ENCODE measurements around the gene ELAVL2. TPM values are rescaled to one million over a fixed set of nuclear protein-coding genes. Genes with fewer than 3 reads are reported as not detected.

ELAVL2 gene
- total and polyA plus RNA-seq, 9 of the 15 experiments (the other 6 are each of a cell fraction or from before 2014, with no cell fraction given): not detected

GRCh38 chr9:23752859-23753258 lies 73.2 kb downstream of the ELAVL2 start:
- Histone ChIP-seq H3K27me3 (ENCODE audit: control insufficient read depth in 2 of 2, insufficient read depth in 2 of 2, low read length in 2 of 2) (no peaks in the 10 kb centered on the region), H3K9me1 (ENCODE audit: control insufficient read depth, insufficient read depth, low read length) (no peaks in the 10 kb centered on the region), H3K4me2 (ENCODE audit: insufficient read depth, low read length) (no peak overlapping the region), H3K4me3 (no peak overlapping the region), H4K20me1 (replicated peaks; ENCODE audit: control insufficient read depth, insufficient read depth, low read length) (no peaks in the 10 kb centered on the region), H2AFZ (ENCODE audit: low read depth, low read length) (no peak overlapping the region), H3K4me1 (replicated peaks in 1 of 2; ENCODE audit: control insufficient read depth in 2 of 2, insufficient read depth in 2 of 2, low read length in 2 of 2) (no peaks in the 10 kb centered on the region), H3K79me2 (ENCODE audit: control insufficient read depth, insufficient read depth, low read length) (no peaks in the 10 kb centered on the region), H3K36me3 (ENCODE audit: control insufficient read depth, insufficient read depth, low read length) (no peaks in the 10 kb centered on the region), H3K9ac (ENCODE audit: insufficient read depth in 1 of 2, low read depth in 2 of 2, low read length in 2 of 2) (no peak overlapping the region), H3K27ac (ENCODE audit: extremely low read depth, low read depth, low read length) (no peak overlapping the region), H3K9me3 (replicated peaks; ENCODE audit: control insufficient read depth, insufficient read depth, low read depth, low read length) (no peaks in the 10 kb centered on the region)
- TF ChIP-seq NCOR1 (IDR thresholded peaks at IDR 0.05) (no peak), POLR2H (tag; IDR thresholded peaks at IDR 0.05; ENCODE audit: low read depth) (no peak), THRAP3 (IDR thresholded peaks at IDR 0.05; ENCODE audit: borderline replicate concordance) (no peak), ZNF77 (CRISPR knock-in tag; IDR thresholded peaks at IDR 0.05) (no peak), POLR3G (IDR thresholded peaks at IDR 0.05; ENCODE audit: extremely low read depth, insufficient read length, insufficient replicate concordance) (no peak), ZNF717 (CRISPR knock-in tag; IDR thresholded peaks at IDR 0.05) (no peak), NCOA1 (IDR thresholded peaks at IDR 0.05; ENCODE audit: low read depth) (no peak), SMAD3 (CRISPR knock-in tag; conservative IDR thresholded peaks at IDR 0.05) (no peak), CHD4 (IDR thresholded peaks at IDR 0.05; ENCODE audit: insufficient read depth, insufficient replicate concordance, low read depth, low read length, poor library complexity, severe bottlenecking) (no peak), SRSF3 (IDR thresholded peaks at IDR 0.05; ENCODE audit: insufficient read depth, low read length) (no peak)
- TF ChIP-seq, protein P1, sequence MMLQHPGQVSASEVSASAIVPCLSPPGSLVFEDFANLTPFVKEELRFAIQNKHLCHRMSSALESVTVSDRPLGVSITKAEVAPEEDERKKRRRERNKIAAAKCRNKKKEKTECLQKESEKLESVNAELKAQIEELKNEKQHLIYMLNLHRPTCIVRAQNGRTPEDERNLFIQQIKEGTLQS (IDR thresholded peaks at IDR 0.05): no peak
- TF ChIP-seq, protein P1 (CRISPR knock-in tag; conservative IDR thresholded peaks at IDR 0.05): no peak
- TF ChIP-seq, protein P2, sequence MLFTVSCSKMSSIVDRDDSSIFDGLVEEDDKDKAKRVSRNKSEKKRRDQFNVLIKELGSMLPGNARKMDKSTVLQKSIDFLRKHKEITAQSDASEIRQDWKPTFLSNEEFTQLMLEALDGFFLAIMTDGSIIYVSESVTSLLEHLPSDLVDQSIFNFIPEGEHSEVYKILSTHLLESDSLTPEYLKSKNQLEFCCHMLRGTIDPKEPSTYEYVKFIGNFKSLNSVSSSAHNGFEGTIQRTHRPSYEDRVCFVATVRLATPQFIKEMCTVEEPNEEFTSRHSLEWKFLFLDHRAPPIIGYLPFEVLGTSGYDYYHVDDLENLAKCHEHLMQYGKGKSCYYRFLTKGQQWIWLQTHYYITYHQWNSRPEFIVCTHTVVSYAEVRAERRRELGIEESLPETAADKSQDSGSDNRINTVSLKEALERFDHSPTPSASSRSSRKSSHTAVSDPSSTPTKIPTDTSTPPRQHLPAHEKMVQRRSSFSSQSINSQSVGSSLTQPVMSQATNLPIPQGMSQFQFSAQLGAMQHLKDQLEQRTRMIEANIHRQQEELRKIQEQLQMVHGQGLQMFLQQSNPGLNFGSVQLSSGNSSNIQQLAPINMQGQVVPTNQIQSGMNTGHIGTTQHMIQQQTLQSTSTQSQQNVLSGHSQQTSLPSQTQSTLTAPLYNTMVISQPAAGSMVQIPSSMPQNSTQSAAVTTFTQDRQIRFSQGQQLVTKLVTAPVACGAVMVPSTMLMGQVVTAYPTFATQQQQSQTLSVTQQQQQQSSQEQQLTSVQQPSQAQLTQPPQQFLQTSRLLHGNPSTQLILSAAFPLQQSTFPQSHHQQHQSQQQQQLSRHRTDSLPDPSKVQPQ (CRISPR knock-in tag; IDR thresholded peaks at IDR 0.05; ENCODE audit: borderline replicate concordance): no peak
- TF ChIP-seq, protein P3, sequence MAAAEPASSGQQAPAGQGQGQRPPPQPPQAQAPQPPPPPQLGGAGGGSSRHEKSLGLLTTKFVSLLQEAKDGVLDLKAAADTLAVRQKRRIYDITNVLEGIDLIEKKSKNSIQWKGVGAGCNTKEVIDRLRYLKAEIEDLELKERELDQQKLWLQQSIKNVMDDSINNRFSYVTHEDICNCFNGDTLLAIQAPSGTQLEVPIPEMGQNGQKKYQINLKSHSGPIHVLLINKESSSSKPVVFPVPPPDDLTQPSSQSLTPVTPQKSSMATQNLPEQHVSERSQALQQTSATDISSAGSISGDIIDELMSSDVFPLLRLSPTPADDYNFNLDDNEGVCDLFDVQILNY (CRISPR knock-in tag; IDR thresholded peaks at IDR 0.05): no peak
- FAIRE-seq: no peak
- in situ Hi-C loops (cut with MboI) (no loop called here), intact Hi-C loops (cut with micrococcal nuclease) (no loop called here)
- no peak for ATAC-seq
- POLR2A ChIA-PET: no interaction called here
- CTCF ChIA-PET (ENCODE audit: low intra/inter-chr PET ratio): no interaction called here
- no CpG with 5 or more reads among the region's 4 CpGs for WGBS (ENCODE audit: insufficient coverage, low coverage, missing lambda C conversion rate)
- no TSS peak for BruUV-seq (replicated peaks)
- DNase-seq (ENCODE audit: extremely low read depth in 1 of 4, low spot score in 3 of 4): no peak
